ENCODE data around the gene WDR37.

DNA sequence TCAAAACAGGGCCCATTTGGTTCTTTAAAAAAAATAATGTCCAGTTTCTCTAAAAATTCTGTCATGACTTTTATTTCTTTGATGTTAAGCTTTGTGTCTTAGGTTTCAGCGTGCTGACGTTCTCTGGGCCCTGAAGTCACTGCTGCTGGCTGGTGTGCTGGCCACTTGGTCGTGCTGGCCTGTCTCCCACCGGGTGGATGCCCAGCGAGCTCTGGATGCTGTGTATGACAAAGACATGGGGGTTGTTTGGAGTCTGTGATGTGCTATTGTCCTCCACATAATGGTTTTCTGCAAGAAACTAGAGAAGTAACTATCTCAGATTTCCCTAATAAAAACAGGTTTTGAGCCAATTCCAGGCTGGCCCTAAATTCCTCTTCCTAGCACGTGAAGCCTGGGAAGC, 21.0 kb upstream of the WDR37 start:
- TF ChIP-seq EZH2phosphoT487 (IDR thresholded peaks at IDR 0.05; ENCODE audit: borderline replicate concordance, low read length) (no peak), EZH2 (IDR thresholded peaks at IDR 0.05; ENCODE audit: low read length, unreplicated experiment) (no peak)
- TF ChIP-seq, protein P1, sequence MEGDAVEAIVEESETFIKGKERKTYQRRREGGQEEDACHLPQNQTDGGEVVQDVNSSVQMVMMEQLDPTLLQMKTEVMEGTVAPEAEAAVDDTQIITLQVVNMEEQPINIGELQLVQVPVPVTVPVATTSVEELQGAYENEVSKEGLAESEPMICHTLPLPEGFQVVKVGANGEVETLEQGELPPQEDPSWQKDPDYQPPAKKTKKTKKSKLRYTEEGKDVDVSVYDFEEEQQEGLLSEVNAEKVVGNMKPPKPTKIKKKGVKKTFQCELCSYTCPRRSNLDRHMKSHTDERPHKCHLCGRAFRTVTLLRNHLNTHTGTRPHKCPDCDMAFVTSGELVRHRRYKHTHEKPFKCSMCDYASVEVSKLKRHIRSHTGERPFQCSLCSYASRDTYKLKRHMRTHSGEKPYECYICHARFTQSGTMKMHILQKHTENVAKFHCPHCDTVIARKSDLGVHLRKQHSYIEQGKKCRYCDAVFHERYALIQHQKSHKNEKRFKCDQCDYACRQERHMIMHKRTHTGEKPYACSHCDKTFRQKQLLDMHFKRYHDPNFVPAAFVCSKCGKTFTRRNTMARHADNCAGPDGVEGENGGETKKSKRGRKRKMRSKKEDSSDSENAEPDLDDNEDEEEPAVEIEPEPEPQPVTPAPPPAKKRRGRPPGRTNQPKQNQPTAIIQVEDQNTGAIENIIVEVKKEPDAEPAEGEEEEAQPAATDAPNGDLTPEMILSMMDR (conservative IDR thresholded peaks at IDR 0.05; ENCODE audit: low read depth, low read length) = no peak
